Body of pancreas (tissue), 4 donors: ENCODE data around the gene USB1. TPM values are rescaled to one million over a fixed set of nuclear protein-coding genes. Genes with fewer than 3 reads are reported as not detected.

ENCODE experiments used
- ATAC-seq: fragments of 150-250 bp; one replicate; pipeline ENCODE4 v1.9.1; 2016
- DNase-seq, 4 donors: peaks; one replicate each; pipeline ENCODE4 v3.0.0-alpha.2; 2019
- H3K27ac ChIP-seq, 4 donors: fragments of 200-600 bp; sonication (generic); 1 replicate in 3 of 4; 2 replicates in 1 of 4; pipeline versions ENCODE4 v1.5.1 to v1.6.1; 2016 to 2019; ENCODE audit warnings: mild to moderate bottlenecking in 1 of 4, mixed read lengths in 1 of 4, moderate library complexity in 1 of 4
- H3K27me3 ChIP-seq, 2 donors: fragments of 200-600 bp; sonication (generic); one replicate each; pipeline ENCODE4 v1.6.0; 2016; ENCODE audit warnings: mild to moderate bottlenecking in 1 of 2
- H3K36me3 ChIP-seq, 2 donors: fragments of 200-600 bp; sonication (generic); replicated peaks in 1 of 2; 2 replicates each; pipeline ENCODE4 v1.5.1; 2016; ENCODE audit warnings: low read depth in 2 of 2; ENCODE audit not compliant: insufficient read depth in 1 of 2
- H3K4me1 ChIP-seq: fragments of 200-600 bp; sonication (generic); one replicate; pipeline ENCODE4 v1.6.0; 2016
- H3K4me3 ChIP-seq, 2 donors: fragments of 200-600 bp; sonication (generic); 1 replicate in 1 of 2; 2 replicates in 1 of 2; pipeline ENCODE4 v1.5.1; 2016 to 2019
- H3K9me3 ChIP-seq, 3 donors: fragments of 200-600 bp; sonication (generic); 1 replicate in 2 of 3; 2 replicates in 1 of 3; pipeline ENCODE4 v1.5.1; 2016
- CTCF ChIP-seq, 7 experiments: fragments of 450-650 bp in 4 of 7; fragments of 200-600 bp in 3 of 7; sonication (generic) in 3 of 7; IDR thresholded peaks; one replicate each; pipeline ENCODE4 v1.5.1; 2016 to 2019; ENCODE audit warnings: antibody characterized with exemption in 7 of 7
- POLR2A ChIP-seq, 3 donors: fragments of 450-650 bp; IDR thresholded peaks; one replicate each; pipeline ENCODE4 v1.6.1; 2016; ENCODE audit warnings: antibody characterized with exemption in 3 of 3, mild to moderate bottlenecking in 2 of 3
- WGBS, 2 donors: methylation state at CpG; one replicate each; pipeline ENCODE4 v1.1.5; 2017; 5-methylcytosine and 5-hydroxymethylcytosine counted together
- intact Hi-C: fragments of 100-400 bp; cut with DNase I; formaldehyde crosslinking; loops from one replicate; pipeline ENCODE4 v1.15.1; 2023
- total RNA-seq, 2 donors: library from RNA; depleted of rRNA; stranded (reverse); fragments of >200 nt; gene quantifications; one replicate each; pipeline ENCODE4 v1.1.0, GENCODE V29; 2016

Gene USB1
- total RNA-seq, 2 donors from 2014 or later = 22.4 to 46.7 TPM

DNA sequence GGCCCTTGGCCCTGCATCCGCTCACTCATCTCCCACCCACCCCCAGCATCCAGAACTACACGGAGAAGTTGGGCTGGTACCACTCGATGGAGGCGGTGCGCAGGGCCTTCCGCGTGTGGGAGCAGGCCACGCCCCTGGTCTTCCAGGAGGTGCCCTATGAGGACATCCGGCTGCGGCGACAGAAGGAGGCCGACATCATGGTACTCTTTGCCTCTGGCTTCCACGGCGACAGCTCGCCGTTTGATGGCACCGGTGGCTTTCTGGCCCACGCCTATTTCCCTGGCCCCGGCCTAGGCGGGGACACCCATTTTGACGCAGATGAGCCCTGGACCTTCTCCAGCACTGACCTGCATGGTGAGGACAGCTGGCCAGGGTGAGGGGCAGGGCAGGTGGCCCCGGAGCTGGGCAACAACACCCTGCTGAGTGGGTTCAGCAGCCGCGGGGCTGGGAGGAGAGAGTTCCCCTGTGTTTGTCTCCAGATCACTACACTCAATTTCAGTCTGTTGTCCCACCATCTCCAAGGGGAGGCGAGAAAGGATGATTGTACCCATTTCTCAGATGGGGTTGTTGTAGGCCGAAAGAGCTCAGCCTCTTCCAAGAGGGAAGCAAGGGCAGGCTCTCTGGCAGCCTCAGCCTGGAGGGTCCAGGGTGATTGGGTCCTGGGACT is 38.8 kb downstream of the USB1 start:
- TF ChIP-seq CTCF (IDR thresholded peaks at IDR 0.05) (no peak), POLR2A (IDR thresholded peaks at IDR 0.05) (no peak)
- 94 to 97% methylated on average over 19 to 26 of the region's 26 CpGs for WGBS, 2 donors
- Histone ChIP-seq H3K4me1 (peaks cover 36% of the 10 kb centered on the region), H3K27me3 (no peaks in the 10 kb centered on the region), H3K27ac (no peak overlapping the region), H3K4me3 (no peak overlapping the region), H3K36me3 (peaks cover 0 to 9% of the 10 kb centered on the region in 2 donors), H3K9me3 (no peaks in the 10 kb centered on the region)
- intact Hi-C loops = loop anchor here (5.0 kb wide), 1 partner anchor 82 kb away; no protein-coding TSS in a partner anchor
- ATAC-seq (no peak), DNase-seq (no peak)

- H3K36me3 ChIP-seq = peaks cover 0 to 9% of the 10 kb centered on the region in 2 donors
Observed at GRCh38 chr16:58040496-58040846, 39.3 kb downstream of the USB1 start.

GRCh38 chr16:58040945-58041627 is 39.9 kb downstream of the USB1 start:
- Histone ChIP-seq H3K9me3 (no peaks in the 10 kb centered on the region), H3K4me1 (peaks cover 25% of the 10 kb centered on the region), H3K27ac (no peak overlapping the region), H3K27me3 (no peaks in the 10 kb centered on the region), H3K4me3 (no peak overlapping the region), H3K36me3 (peaks cover 0 to 9% of the 10 kb centered on the region in 2 donors)
- ATAC-seq (no peak), DNase-seq (no peak)
- intact Hi-C loops = no loop called here
- TF ChIP-seq POLR2A (IDR thresholded peaks at IDR 0.05) = no peak
- no peak for TF ChIP-seq CTCF (IDR thresholded peaks at IDR 0.05)
- 78 to 88% methylated on average over 6 to 13 of the region's 14 CpGs for WGBS, 2 donors

More at GRCh38 chr16:58040496-58040846, 39.3 kb downstream of the USB1 start:
- TF ChIP-seq POLR2A (IDR thresholded peaks at IDR 0.05) = no peak
- TF ChIP-seq CTCF (IDR thresholded peaks at IDR 0.05) = no peak
- H3K4me1 ChIP-seq = peaks cover 31% of the 10 kb centered on the region
- no peak overlapping the region for H3K27ac ChIP-seq
- DNase-seq (no peak), ATAC-seq (no peak)
- no peaks in the 10 kb centered on the region for H3K9me3 ChIP-seq
- intact Hi-C loops = no loop called here
- WGBS, 2 donors = 88 to 97% methylated on average over 9 to 12 of the region's 12 CpGs
- H3K27me3 ChIP-seq = no peaks in the 10 kb centered on the region
- H3K4me3 ChIP-seq = no peak overlapping the region

- intact Hi-C loops = no loop called here
- no peaks in the 10 kb centered on the region for H3K27me3 ChIP-seq
- WGBS, 2 donors = 70 to 80% methylated on average over 1 to 2 of the region's 18 CpGs
- TF ChIP-seq POLR2A (IDR thresholded peaks at IDR 0.05) (no peak), CTCF (IDR thresholded peaks at IDR 0.05) (no peak)
- no peak overlapping the region for H3K4me3 ChIP-seq
- peaks cover 0 to 9% of the 10 kb centered on the region in 2 donors for H3K36me3 ChIP-seq
- no peak overlapping the region for H3K27ac ChIP-seq
- peaks cover 20% of the 10 kb centered on the region for H3K4me1 ChIP-seq
- ATAC-seq = no peak
- no peaks in the 10 kb centered on the region for H3K9me3 ChIP-seq
- no peak for DNase-seq
Observed at GRCh38 chr16:58041628-58041955, 40.4 kb downstream of the USB1 start.
